ENCODE results near the gene ZNF211.

DNA sequence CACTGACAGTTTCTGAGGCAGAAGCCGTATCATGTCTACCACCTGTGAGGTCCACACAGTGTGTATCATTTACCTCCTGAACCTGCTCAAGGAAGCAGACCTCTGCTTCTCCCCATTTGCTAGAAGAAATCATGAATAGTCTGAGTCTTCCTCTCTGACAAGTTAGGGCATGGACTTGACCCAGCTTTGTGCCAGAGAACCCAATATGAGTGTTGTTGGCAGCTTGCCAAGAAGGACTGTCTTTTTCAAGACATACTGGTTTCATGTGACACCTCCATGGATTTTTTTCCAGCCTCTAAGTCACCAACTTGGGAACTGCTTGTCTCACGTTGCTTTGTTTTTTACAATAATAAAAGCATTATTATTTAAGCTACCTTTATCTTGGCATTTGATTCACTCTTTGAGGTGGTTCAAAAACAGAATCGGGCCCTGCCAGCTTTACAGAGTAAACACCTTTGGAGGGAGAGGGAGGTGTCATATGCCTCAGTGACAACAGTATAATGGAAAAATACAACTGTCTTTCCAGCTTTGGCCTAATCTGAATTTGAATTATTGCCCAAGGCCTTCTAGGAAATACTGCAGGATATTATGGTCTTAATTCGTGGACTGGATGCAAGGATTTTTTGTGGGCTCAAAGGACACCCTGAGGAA lies 9.6 kb downstream of the ZNF211 start:
- no peak for TF ChIP-seq POLR2A (IDR thresholded peaks at IDR 0.05; ENCODE audit: low read length)
- TF ChIP-seq GATA1 (IDR thresholded peaks at IDR 0.05; ENCODE audit: low read depth, low read length): no peak
